GM12878 (cell line): ENCODE measurements around the gene SLC6A20. TPM values are rescaled to one million over a fixed set of nuclear protein-coding genes. Genes with fewer than 3 reads are reported as not detected.

Source experiments
- ATAC-seq: fragments of 200-7000 bp; cut with Tn5 transposase; 3 replicates; pipeline ENCODE4 v1.9.1; 2020; ENCODE audit warnings: mild to moderate bottlenecking, moderate library complexity
- BruUV-seq: library from RNA; stranded (reverse); fragments of 400-500 nt; replicated peaks from 2 replicates; lab custom pipeline; 2021; lab: Mats Ljungman, UMichigan
- CTCF ChIA-PET: fragments of 300-600 bp; sonication (Branson Sonifier 250); formaldehyde crosslinking; extraction: SDS; loops from one replicate; lab custom pipeline; 2021; ENCODE audit warnings: inconsistent platforms; lab: Yijun Ruan, JAX
- POLR2A ChIA-PET: fragments of 350-600 bp; formaldehyde crosslinking; extraction: SDS; loops from one replicate; lab custom pipeline; 2021; ENCODE audit warnings: inconsistent platforms; lab: Charles Lee
- RAD21 ChIA-PET: fragments of 300-600 bp; sonication (Branson Sonifier 250); formaldehyde crosslinking; loops from one replicate; lab custom pipeline; 2023; ENCODE audit warnings: antibody characterized with exemption; ENCODE audit not compliant: unreplicated experiment; lab: Charles Lee
- SMC1A ChIA-PET: fragments of 300-600 bp; sonication (Branson Sonifier 250); formaldehyde crosslinking; loops from one replicate; lab custom pipeline; 2023; ENCODE audit not compliant: unreplicated experiment, uncharacterized antibody; lab: Charles Lee
- DNase-seq: peaks from one replicate; pipeline ENCODE4 v3.0.0-alpha.2; 2011; ENCODE audit warnings: low read depth, low spot score
- FAIRE-seq: peaks from 3 replicates; lab custom pipeline; 2011; peaks lifted over from hg19 to GRCh38; lab: Jason Lieb, UNC
- H2AFZ ChIP-seq: 2 replicates; pipeline ENCODE4 v1.6.0; 2011; ENCODE audit warnings: low read depth, low read length, control low read depth; ENCODE audit not compliant: control insufficient read depth
- H3K27ac ChIP-seq: 2 replicates; pipeline ENCODE4 v1.5.1; 2011; ENCODE audit warnings: control low read depth; ENCODE audit not compliant: control insufficient read depth, insufficient read depth
- H3K27me3 ChIP-seq, 2 experiments: replicated peaks in 1 of 2; 2 replicates each; pipeline versions ENCODE4 v1.6.0 to v1.6.1; 2011; ENCODE audit warnings: low read length in 1 of 2; ENCODE audit not compliant: control insufficient read depth in 2 of 2, insufficient read depth in 2 of 2
- H3K36me3 ChIP-seq, 2 experiments: 2 replicates each; pipeline ENCODE4 v1.5.1; 2011; ENCODE audit warnings: low read length in 1 of 2; ENCODE audit not compliant: control insufficient read depth in 2 of 2, insufficient read depth in 2 of 2
- H3K4me1 ChIP-seq: 2 replicates; pipeline ENCODE4 v1.6.1; 2011; ENCODE audit warnings: mild to moderate bottlenecking, low read length, moderate library complexity, mixed read lengths; ENCODE audit not compliant: control insufficient read depth, insufficient read depth
- H3K4me2 ChIP-seq: 2 replicates; pipeline ENCODE4 v1.6.0; 2011; ENCODE audit warnings: control low read depth; ENCODE audit not compliant: control insufficient read depth, insufficient read depth
- H3K4me3 ChIP-seq: fragments of 200-600 bp; sonication (generic); 2 replicates; pipeline ENCODE4 v1.5.1; 2016
- H3K79me2 ChIP-seq: 2 replicates; pipeline ENCODE4 v1.6.0; 2011; ENCODE audit warnings: low read length; ENCODE audit not compliant: control insufficient read depth, insufficient read depth
- H3K9ac ChIP-seq: 2 replicates; pipeline ENCODE4 v1.8.0; 2011; ENCODE audit warnings: low read length, control low read depth, mixed read lengths; ENCODE audit not compliant: control insufficient read depth, insufficient read depth
- H3K9me3 ChIP-seq: replicated peaks from 3 replicates; pipeline ENCODE4 v1.5.1; 2011; ENCODE audit warnings: mild to moderate bottlenecking, low read length; ENCODE audit not compliant: control insufficient read depth, insufficient read depth
- H4K20me1 ChIP-seq: 2 replicates; pipeline ENCODE4 v1.6.0; 2011; ENCODE audit not compliant: control insufficient read depth, insufficient read depth
- CHD4 ChIP-seq: fragments of 200-600 bp; sonication (generic); IDR thresholded peaks from 2 replicates; pipeline ENCODE4 v1.6.1; 2016; ENCODE audit warnings: mild to moderate bottlenecking
- EED ChIP-seq: sonication (generic); IDR thresholded peaks from 2 replicates; pipeline ENCODE4 v1.6.1; 2016; ENCODE audit warnings: antibody characterized with exemption, low read depth
- ESRRA ChIP-seq: IDR thresholded peaks from 2 replicates; pipeline ENCODE4 v1.6.1; 2012; ENCODE audit warnings: mild to moderate bottlenecking, low read length, improper control_type of control experiment
- EZH2 ChIP-seq: IDR thresholded peaks from 2 replicates; pipeline ENCODE4 v1.6.1; 2012; ENCODE audit warnings: low read depth, mild to moderate bottlenecking, control low read depth, inconsistent platforms, low read length, borderline replicate concordance; ENCODE audit not compliant: control insufficient read depth
- HCFC1 ChIP-seq: fragments of 150-350 bp; IDR thresholded peaks from 2 replicates; pipeline ENCODE4 v1.6.1; 2014; ENCODE audit warnings: low read length
- KAT2A ChIP-seq: conservative IDR thresholded peaks from 2 replicates; pipeline ENCODE4 v1.6.1; 2011; ENCODE audit warnings: low read depth, low read length; ENCODE audit not compliant: control insufficient read depth
- POLR2A ChIP-seq: IDR thresholded peaks from 2 replicates; pipeline ENCODE4 v1.6.1; 2011; ENCODE audit warnings: low read depth, mild to moderate bottlenecking, low read length
- POU2F2 ChIP-seq: IDR thresholded peaks from 3 replicates; pipeline ENCODE4 v1.6.1; 2011; ENCODE audit warnings: low read depth, mild to moderate bottlenecking, low read length, borderline replicate concordance
- RELB ChIP-seq: fragments of 450-650 bp; IDR thresholded peaks from 2 replicates; pipeline ENCODE4 v1.6.1; 2017; ENCODE audit warnings: low read depth, mild to moderate bottlenecking, moderate library complexity
- SREBF2 ChIP-seq: IDR thresholded peaks from 2 replicates; pipeline ENCODE4 v1.6.1; 2012; ENCODE audit warnings: mild to moderate bottlenecking, low read length
- SRF ChIP-seq, 2 experiments: IDR thresholded peaks; 2 replicates each; pipeline ENCODE4 v1.6.1; 2011; ENCODE audit warnings: low read depth in 2 of 2, low read length in 2 of 2, mild to moderate bottlenecking in 1 of 2, moderate library complexity in 1 of 2
- WRNIP1 ChIP-seq: IDR thresholded peaks from 2 replicates; pipeline ENCODE4 v1.6.1; 2011; ENCODE audit warnings: low read depth, low read length, improper control_type of control experiment, borderline replicate concordance
- ZZZ3 ChIP-seq: IDR thresholded peaks from 2 replicates; pipeline ENCODE4 v1.6.1; 2011; ENCODE audit warnings: low read depth; ENCODE audit not compliant: control insufficient read depth, insufficient read length
- WGBS: methylation state at CpG from one replicate; pipeline ENCODE4 v1.1.6; 2016; ENCODE audit warnings: low lambda C conversion rate; ENCODE audit not compliant: insufficient replicate concordance, insufficient coverage; ENCODE audit errors: missing lambda C conversion rate; 5-methylcytosine and 5-hydroxymethylcytosine counted together
- in situ Hi-C: fragments of 300-500 bp; cut with MboI; formaldehyde crosslinking; loops from 9 replicates; pipeline ENCODE4 v1.14.3; 2018; ENCODE audit warnings: mixed read lengths
- intact Hi-C: fragments of 100-400 bp; cut with micrococcal nuclease; formaldehyde crosslinking; loops from one replicate; pipeline ENCODE4 v1.14.2; 2022; ENCODE audit not compliant: unreplicated experiment
- polyA plus RNA-seq, 11 experiments: library from polyadenylated mRNA; depleted of rRNA in 4 of 11; unstranded in 6 of 11; stranded (reverse) in 5 of 11; fragments of >200 nt; fragmentation: Nextera tagmentation in 4 of 11; fragmentation: Illumina TruSeq in 1 of 11; extraction: Ambion mirVana in 4 of 11; extraction: Trizol in 1 of 11; gene quantifications; 1 replicate in 1 of 11; 2 replicates in 10 of 11; pipeline versions ENCODE4 v1.2.1 to v1.2.3, GENCODE V29; 2011 to 2016; ENCODE audit warnings: inconsistent platforms in 2 of 11, missing spikeins in 2 of 11, low read depth in 1 of 11
- total RNA-seq, 4 experiments: library from RNA; depleted of rRNA in 3 of 4; stranded (reverse); fragments of >200 nt in 3 of 4; fragmentation: Illumina TruSeq in 1 of 4; extraction: Trizol in 1 of 4; gene quantifications; 2 replicates each; pipeline versions ENCODE4 v1.2.1 to v1.2.3, GENCODE V29; 2013 to 2021
- TF ChIP-seq, protein P1 (sequence below), 3 experiments: IDR thresholded peaks in 2 of 3; conservative IDR thresholded peaks in 1 of 3; 2 replicates each; pipeline ENCODE4 v1.5.1; 2011; ENCODE audit warnings: low read depth in 3 of 3, low read length in 3 of 3, mild to moderate bottlenecking in 3 of 3, control low read depth in 2 of 3, moderate library complexity in 2 of 3, inconsistent platforms in 1 of 3, mixed read lengths in 1 of 3; ENCODE audit not compliant: control insufficient read depth in 2 of 3, insufficient read depth in 1 of 3; ENCODE audit errors: extremely low read depth in 1 of 3
- TF ChIP-seq, protein P2 (sequence below): fragments of 450-650 bp; formaldehyde crosslinking; IDR thresholded peaks from 2 replicates; pipeline ENCODE4 v1.4.0; 2022; ENCODE audit warnings: mild to moderate bottlenecking, moderate library complexity

Gene SLC6A20
- total and polyA plus RNA-seq, 10 of the 15 experiments (the other 5 are each of a cell fraction or from before 2014, with no cell fraction given) = 0.31 to 4.1 (median 1.1) TPM

- Histone ChIP-seq H2AFZ (no peak overlapping the region), H3K79me2 (no peaks in the 10 kb centered on the region), H3K4me2 (no peak overlapping the region), H4K20me1 (no peaks in the 10 kb centered on the region), H3K27ac (no peak overlapping the region), H3K4me1 (no peaks in the 10 kb centered on the region), H3K27me3 (0 out of 4 replicates have a peak, but pooled peaks cover 0 to 3% of the 10 kb centered on the region in 2 experiments), H3K9ac (no peak overlapping the region), H3K4me3 (no peak overlapping the region), H3K36me3 (no peaks in the 10 kb centered on the region), H3K9me3 (no peaks in the 10 kb centered on the region; the same call in 2 of the 3 replicates)
- ChIA-PET POLR2A (no interaction called here), CTCF (interaction anchor here (1.2 kb wide), 1 partner anchor 294 kb away, joined by 3 read pairs; no protein-coding TSS in a partner anchor), RAD21 (no interaction called here), SMC1A (interaction anchor here (0.7 kb wide), 1 partner anchor 138 kb away, joined by 3 read pairs; no protein-coding TSS in a partner anchor)
- intact Hi-C loops (no loop called here), in situ Hi-C loops (no loop called here)
- ATAC-seq (no peak), DNase-seq (no peak), FAIRE-seq (no peak)
- no TSS peak for BruUV-seq
- TF ChIP-seq HCFC1 (no peak), SRF (IDR thresholded peaks at IDR 0.05; ENCODE audit: low read depth in 2 of 2, low read length in 2 of 2) (no peak), POU2F2 (no peak), ZZZ3 (no peak), CHD4 (no peak), EZH2 (no peak), POLR2A (no peak), KAT2A (no peak), EED (no peak), SREBF2 (no peak), ESRRA (no peak), WRNIP1 (no peak), RELB (no peak)
- TF ChIP-seq, protein P1, sequence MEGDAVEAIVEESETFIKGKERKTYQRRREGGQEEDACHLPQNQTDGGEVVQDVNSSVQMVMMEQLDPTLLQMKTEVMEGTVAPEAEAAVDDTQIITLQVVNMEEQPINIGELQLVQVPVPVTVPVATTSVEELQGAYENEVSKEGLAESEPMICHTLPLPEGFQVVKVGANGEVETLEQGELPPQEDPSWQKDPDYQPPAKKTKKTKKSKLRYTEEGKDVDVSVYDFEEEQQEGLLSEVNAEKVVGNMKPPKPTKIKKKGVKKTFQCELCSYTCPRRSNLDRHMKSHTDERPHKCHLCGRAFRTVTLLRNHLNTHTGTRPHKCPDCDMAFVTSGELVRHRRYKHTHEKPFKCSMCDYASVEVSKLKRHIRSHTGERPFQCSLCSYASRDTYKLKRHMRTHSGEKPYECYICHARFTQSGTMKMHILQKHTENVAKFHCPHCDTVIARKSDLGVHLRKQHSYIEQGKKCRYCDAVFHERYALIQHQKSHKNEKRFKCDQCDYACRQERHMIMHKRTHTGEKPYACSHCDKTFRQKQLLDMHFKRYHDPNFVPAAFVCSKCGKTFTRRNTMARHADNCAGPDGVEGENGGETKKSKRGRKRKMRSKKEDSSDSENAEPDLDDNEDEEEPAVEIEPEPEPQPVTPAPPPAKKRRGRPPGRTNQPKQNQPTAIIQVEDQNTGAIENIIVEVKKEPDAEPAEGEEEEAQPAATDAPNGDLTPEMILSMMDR (IDR thresholded peaks at IDR 0.05 in 2 of 3, conservative IDR thresholded peaks at IDR 0.05 in 1 of 3; ENCODE audit: control insufficient read depth in 2 of 3, extremely low read depth in 1 of 3, insufficient read depth in 1 of 3, low read depth in 3 of 3, low read length in 3 of 3) = no peak
- TF ChIP-seq, protein P2, sequence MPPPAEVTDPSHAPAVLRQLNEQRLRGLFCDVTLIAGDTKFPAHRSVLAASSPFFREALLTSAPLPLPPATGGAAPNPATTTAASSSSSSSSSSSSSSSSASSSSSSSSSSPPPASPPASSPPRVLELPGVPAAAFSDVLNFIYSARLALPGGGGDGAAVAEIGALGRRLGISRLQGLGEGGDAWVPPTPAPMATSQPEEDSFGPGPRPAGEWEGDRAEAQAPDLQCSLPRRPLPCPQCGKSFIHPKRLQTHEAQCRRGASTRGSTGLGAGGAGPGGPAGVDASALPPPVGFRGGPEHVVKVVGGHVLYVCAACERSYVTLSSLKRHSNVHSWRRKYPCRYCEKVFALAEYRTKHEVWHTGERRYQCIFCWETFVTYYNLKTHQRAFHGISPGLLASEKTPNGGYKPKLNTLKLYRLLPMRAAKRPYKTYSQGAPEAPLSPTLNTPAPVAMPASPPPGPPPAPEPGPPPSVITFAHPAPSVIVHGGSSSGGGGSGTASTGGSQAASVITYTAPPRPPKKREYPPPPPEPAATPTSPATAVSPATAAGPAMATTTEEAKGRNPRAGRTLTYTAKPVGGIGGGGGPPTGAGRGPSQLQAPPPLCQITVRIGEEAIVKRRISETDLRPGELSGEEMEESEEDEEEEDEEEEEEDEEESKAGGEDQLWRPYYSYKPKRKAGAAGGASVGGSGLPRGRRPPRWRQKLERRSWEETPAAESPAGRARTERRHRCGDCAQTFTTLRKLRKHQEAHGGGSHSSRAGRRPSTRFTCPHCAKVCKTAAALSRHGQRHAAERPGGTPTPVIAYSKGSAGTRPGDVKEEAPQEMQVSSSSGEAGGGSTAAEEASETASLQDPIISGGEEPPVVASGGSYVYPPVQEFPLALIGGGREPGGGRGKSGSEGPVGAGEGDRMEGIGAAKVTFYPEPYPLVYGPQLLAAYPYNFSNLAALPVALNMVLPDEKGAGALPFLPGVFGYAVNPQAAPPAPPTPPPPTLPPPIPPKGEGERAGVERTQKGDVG (CRISPR knock-in tag) = no peak
- WGBS = 46% methylated on average over 3 of the region's 3 CpGs
Observed at GRCh38 chr3:45785605-45786150, 10.7 kb downstream of the SLC6A20 start.
